HG03196 (cell line): Measurements from ENCODE around the gene GALNTL6.

Experiments used
- ATAC-seq: cut with Tn5 transposase; IDR thresholded peaks from one replicate; pipeline ENCODE4 v1.9.1; 2021; ENCODE audit not compliant: unreplicated experiment

Gene GALNTL6

GRCh38 chr4:172173206-172173605 is 360.0 kb downstream of the GALNTL6 start:
- no peak for ATAC-seq

DNA sequence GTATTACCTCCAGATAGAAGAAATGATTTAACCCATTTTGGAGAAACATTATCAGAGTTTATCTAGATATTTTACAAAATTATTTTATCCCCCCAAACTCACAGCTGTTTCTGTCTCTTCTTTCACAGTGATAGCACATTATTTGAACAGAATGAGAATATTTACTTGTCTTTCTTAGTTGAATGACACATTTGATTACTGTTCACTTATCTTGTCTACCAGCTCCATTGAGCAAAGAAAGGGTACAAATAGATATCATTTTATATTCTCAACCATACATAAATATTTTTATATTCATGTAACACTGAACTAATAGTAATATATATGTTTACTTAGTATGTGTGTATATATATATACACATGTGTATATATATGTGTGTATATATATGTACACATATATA is 364.2 kb downstream of the GALNTL6 start:
- no peak for ATAC-seq

DNA sequence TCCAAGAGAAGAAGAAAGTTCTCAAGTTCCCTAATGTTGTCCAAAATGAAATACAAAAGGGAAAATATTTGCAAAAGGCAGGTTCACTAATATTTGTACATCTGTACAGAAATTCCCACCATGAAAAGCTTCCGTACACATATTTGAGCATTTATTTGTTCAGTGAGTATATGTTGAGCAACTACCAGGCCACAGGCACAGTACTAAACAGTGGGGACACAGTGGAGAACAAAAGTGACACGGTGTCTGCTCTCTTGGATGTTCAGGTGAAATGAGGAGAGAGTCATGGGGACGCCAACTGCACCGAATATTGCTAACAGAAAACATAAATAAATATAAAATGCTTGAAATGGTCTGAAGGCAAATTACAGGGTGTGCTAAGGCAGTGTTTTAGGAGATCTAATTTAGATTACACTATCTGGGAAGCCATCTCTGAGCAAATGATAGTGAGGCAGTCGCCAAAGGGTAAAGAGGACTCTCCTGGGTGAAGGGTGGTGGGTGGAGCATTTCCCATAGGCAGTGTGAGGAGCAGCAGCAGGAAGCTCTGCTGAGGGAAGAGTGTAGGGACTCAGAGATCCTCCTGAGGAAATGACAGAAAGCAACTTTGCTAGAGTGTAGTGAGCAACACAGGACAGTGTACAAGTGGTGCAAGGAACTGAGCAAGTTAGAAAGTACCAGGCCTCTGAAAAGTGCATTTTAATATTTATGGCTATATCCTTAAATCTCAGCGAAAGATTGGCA is 375.2 kb downstream of the GALNTL6 start:
- ATAC-seq: no peak

DNA sequence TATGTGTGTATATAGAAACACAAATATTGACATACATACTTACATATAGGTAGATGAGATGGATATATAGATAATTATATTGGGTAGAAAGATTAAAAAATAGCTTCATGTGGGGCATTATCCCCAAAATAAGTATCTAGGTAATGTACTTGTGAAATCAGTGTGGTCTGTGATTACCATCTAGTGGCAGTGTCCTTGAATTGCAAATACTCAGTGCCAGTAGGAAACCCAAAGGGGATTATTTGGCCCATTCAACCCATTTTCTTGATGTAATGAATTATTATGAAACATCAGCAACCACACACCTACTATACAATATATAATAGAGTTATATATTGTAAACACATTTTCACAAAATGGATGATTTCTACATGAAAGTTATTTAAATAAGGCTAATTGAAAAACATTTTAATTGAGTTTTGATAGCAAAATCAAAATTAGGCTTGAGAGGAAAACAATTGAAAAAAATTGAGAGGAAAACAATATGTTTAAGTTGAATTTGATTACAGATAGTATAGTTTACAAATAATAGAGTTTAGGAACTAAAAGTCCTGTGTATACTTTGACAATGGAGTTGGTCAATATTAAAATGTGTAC is 389.4 kb downstream of the GALNTL6 start:
- ATAC-seq: no peak

DNA sequence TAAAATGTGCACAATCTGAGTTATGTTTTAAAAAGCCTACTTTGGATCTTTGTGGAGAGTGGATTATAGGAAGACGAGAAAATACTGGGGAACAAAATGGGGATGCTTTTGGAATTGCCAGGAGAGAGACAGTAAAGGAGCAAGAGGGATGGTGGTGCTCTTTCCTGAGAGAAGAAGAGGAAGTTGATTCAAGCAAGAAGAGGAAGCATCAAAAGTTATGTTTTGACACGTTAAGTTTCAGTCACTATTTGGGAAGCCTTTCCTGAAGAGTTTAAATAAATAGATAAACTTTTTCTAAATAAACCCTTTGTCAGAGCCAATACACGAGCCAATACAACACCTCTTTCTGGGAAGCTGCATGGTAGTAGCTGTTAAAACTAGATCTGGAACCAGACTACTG is 394.1 kb downstream of the GALNTL6 start:
- no peak for ATAC-seq

- no peak for ATAC-seq
Measured at GRCh38 chr4:172207886-172208285, 394.7 kb downstream of the GALNTL6 start.

GRCh38 chr4:172220679-172221078 is 407.5 kb downstream of the GALNTL6 start:
- ATAC-seq: no peak

GRCh38 chr4:172225457-172225856 is 412.3 kb downstream of the GALNTL6 start:
- ATAC-seq: no peak

DNA sequence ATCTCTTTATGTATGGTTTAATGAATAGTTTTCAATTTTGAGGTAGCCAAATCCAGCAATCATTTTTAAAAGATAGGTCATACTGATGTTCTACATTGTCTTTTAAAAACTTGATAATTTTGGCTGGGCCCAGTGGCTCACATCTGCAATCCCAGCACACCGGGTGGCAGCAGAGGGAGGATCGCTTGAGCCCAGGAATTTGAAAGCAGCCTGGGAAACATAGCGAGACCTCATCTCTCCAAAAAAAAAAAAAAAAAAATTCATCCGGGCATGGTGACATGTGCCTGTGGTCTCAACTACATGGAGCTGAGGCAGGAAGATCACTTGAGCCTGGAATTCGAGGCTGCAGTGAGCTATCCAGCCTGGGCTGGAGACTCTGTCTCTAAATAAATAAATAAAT is 419.8 kb downstream of the GALNTL6 start:
- no peak for ATAC-seq

GRCh38 chr4:172243551-172243950 is 430.3 kb downstream of the GALNTL6 start:
- no peak for ATAC-seq

DNA sequence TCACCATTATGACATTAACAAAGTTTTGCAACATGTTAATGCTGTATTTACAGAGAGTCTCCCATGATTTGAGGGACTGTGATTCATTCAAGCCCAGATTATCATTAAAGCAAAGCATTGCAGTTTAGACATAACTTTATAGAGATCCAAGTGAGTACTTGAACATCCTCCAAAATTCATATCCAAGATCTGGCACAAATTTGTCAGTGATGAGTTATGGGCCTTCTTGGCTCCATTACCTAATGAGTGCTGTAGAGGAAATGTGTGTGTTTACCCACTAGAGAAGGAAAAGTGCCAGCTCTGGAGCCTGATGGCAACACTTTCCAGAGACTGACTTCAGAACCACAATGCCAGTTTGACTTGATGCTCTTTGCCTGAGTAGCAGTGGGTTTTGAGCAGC is 432.3 kb downstream of the GALNTL6 start:
- no peak for ATAC-seq

GRCh38 chr4:172253409-172253808 is 440.2 kb downstream of the GALNTL6 start:
- no peak for ATAC-seq

DNA sequence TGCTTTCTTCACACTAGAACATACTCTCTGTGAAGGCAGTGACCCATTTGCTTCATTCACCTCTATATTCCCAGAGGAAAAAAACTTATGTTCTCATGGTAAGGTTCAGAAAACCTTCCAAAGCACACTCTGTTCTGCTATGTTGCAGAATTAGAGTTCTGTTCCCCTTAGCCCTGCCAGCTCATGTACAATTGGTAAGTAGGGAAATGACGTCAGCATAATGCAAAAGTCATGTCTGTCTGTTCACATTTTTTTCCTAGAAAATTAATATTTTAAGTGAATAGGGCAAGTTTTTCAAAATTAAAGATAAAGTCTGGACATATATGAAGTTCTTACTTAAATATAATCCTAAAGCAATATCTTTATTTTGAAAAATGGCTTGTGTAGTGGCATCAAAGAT is 443.6 kb downstream of the GALNTL6 start:
- ATAC-seq: no peak

- ATAC-seq: no peak
Measured at GRCh38 chr4:172270397-172270796, 457.2 kb downstream of the GALNTL6 start.

GRCh38 chr4:172287117-172287516 is 473.9 kb downstream of the GALNTL6 start:
- no peak for ATAC-seq

GRCh38 chr4:172305698-172306097 is 492.5 kb downstream of the GALNTL6 start:
- no peak for ATAC-seq

- no peak for ATAC-seq
Measured at GRCh38 chr4:172308078-172308477, 494.9 kb downstream of the GALNTL6 start.

DNA sequence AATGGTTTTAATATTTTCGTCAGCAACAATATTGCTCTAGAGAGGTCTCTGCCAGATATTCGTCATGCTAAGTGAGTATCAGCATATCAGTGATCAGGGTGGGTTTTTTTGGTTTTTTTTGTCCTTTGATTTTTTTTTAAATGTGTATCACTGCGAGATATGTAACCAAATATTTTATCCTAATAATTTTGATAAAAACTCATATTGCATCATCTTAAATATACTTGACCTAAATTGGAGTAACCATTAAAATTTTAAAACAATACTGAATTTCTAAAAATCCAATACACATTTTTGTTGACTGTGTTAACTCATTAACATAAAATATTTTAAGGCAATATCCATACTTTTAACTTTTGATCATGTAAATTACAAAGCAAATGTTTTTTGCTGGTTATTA is 498.5 kb downstream of the GALNTL6 start:
- ATAC-seq: no peak

DNA sequence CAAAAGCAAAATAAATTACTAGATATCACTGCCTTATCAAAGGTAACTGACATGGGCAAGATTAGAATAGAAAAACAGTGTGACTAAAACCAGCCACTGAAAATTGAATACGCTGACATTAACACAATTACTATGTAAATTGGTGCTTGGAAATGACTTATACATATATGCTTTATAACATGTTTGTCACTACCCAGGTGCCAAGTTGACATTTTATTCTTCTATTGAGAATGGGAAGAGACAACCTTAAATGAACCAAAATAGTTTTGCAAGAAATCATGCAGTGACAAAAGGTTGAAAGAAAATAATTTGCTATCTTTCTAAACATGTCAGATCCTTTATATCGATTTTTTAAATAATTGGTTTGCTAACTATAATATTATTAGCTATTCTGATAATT is 510.1 kb downstream of the GALNTL6 start:
- ATAC-seq: no peak

DNA sequence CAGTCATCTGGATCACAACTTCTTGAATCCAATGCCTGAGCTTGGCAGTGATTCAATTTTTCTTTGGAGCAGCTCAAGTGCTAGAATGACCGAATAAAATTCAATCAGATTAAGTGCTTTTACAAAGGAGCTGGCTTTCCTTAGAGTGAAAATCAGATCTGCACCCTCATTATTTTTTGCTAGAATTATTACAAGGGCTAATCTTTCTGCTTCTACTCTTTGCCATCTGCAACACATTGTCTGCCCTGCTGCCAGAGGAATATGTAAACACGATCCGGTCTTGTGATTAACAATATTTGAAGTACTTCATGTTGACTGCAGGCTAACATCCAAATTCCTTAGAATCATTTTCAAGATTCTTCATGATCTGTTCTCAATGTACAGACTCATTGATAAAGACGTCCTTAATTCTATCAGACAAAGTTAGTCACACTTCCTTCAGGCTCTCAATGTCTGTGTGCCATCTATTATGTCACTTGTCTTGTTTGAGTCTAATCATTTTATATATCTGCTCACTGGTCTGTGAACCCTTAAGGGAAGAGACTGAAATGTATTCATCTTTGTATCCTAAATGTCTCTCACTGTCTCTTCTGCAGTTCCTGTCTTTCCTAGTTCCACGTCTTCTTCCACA is 531.2 kb downstream of the GALNTL6 start:
- ATAC-seq: no peak

GRCh38 chr4:172348426-172348825 is 535.2 kb downstream of the GALNTL6 start:
- no peak for ATAC-seq

DNA sequence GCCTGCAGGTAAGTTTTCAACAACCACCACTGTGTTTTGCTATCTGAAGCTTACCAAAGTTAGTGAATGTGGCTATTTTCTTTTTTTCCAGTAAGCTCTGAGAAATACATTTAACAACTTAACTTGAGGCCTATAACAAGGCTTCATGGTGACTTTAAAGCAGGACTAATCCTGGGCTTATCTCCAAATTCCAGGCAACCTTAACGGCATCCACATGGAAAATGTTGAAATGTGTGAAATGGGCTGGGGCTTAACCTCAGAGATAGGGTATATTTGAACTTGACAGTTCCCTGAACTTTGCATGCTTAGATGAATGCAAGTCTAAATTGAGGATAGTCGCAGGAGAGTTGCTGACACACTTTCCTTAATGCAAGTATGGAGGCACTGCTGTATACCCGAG is 539.2 kb downstream of the GALNTL6 start:
- ATAC-seq: no peak
